ENCODE measurements around the gene HMGB1. TPM values are rescaled to one million over a fixed set of nuclear protein-coding genes. Genes with fewer than 3 reads are reported as not detected.

Gene HMGB1
- total RNA-seq, 1 donor from 2014 or later = 205 TPM

- no peak for DNase-seq (ENCODE audit: low spot score)
Observed at GRCh38 chr13:30429721-30430694, 35.7 kb downstream of the HMGB1 start.

- DNase-seq (ENCODE audit: low spot score) = no peak
Observed at GRCh38 chr13:30429235-30429634, 36.5 kb downstream of the HMGB1 start.

GRCh38 chr13:30423891-30424290 is 41.8 kb downstream of the HMGB1 start:
- no peak for DNase-seq (ENCODE audit: low spot score)

GRCh38 chr13:30422054-30422839 is 43.5 kb downstream of the HMGB1 start, which contains the start of gene UBE2L5:
Gene UBE2L5, plus strand, starts transcription at chr13:30422493. Its CDS starts 5,498 bp downstream, at chr13:30427991.
- peak; percentile 73 for DNase-seq (ENCODE audit: low spot score)

GRCh38 chr13:30421093-30422053 is 44.4 kb downstream of the HMGB1 start:
- DNase-seq (ENCODE audit: low spot score) = peak; percentile 82

GRCh38 chr13:30418717-30419459 is 46.8 kb downstream of the HMGB1 start:
- DNase-seq (ENCODE audit: low spot score) = no peak

GRCh38 chr13:30418075-30418716 is 47.5 kb downstream of the HMGB1 start:
- DNase-seq (ENCODE audit: low spot score) = no peak

- DNase-seq (ENCODE audit: low spot score) = no peak
Observed at GRCh38 chr13:30416471-30416870, 49.3 kb downstream of the HMGB1 start.

- DNase-seq (ENCODE audit: low spot score) = no peak
Observed at GRCh38 chr13:30415430-30416030, 50.2 kb downstream of the HMGB1 start.

GRCh38 chr13:30413842-30414241 is 51.9 kb downstream of the HMGB1 start:
- DNase-seq (ENCODE audit: low spot score) = no peak

GRCh38 chr13:30412346-30412745 is 53.4 kb downstream of the HMGB1 start:
- DNase-seq (ENCODE audit: low spot score) = no peak

GRCh38 chr13:30410705-30411125 is 55.0 kb downstream of the HMGB1 start:
- DNase-seq (ENCODE audit: low spot score) = no peak

GRCh38 chr13:30409886-30410704 is 55.6 kb downstream of the HMGB1 start:
- DNase-seq (ENCODE audit: low spot score) = no peak

- DNase-seq (ENCODE audit: low spot score) = peak; percentile 95
Observed at GRCh38 chr13:30408319-30409101, 57.2 kb downstream of the HMGB1 start.

- DNase-seq (ENCODE audit: low spot score) = no peak
Observed at GRCh38 chr13:30406779-30407416, 58.8 kb downstream of the HMGB1 start.

Measured in mucosa of gallbladder (tissue), 1 donor.